ENCODE data around the gene CFDP1.

DNA sequence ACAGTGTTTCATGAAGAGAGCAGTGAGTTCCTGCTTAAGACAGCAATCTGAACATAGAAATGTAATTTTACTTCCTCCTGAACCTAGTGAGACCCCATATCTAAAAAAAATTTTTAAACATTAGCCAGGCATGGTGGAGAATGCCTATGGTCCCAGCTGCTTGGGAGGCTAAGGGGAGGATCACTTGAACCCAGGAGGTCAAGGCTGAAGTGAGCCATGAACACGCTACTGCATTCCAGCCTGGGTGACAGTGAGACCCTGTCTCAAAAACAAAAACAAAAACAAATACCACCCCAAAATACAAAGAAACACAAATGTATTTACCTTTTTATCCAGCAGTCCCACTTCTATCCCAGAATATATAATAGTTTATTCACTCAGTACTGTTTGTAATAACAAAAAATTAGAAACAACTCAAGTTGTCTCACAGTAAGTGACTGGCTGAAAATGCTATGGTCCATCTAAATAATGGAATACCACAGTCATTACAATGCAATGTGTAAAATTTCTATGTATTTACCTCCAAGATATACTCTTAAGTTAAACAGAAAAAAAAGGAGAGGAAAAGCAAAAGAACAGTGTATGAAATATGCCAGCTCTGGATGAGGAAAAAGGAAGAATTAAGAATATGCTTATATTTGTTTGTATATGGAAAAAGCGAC, 16.3 kb downstream of the CFDP1 start:
- TF ChIP-seq, protein P1, sequence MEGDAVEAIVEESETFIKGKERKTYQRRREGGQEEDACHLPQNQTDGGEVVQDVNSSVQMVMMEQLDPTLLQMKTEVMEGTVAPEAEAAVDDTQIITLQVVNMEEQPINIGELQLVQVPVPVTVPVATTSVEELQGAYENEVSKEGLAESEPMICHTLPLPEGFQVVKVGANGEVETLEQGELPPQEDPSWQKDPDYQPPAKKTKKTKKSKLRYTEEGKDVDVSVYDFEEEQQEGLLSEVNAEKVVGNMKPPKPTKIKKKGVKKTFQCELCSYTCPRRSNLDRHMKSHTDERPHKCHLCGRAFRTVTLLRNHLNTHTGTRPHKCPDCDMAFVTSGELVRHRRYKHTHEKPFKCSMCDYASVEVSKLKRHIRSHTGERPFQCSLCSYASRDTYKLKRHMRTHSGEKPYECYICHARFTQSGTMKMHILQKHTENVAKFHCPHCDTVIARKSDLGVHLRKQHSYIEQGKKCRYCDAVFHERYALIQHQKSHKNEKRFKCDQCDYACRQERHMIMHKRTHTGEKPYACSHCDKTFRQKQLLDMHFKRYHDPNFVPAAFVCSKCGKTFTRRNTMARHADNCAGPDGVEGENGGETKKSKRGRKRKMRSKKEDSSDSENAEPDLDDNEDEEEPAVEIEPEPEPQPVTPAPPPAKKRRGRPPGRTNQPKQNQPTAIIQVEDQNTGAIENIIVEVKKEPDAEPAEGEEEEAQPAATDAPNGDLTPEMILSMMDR (conservative IDR thresholded peaks at IDR 0.05; ENCODE audit: low read depth, low read length): no peak
- TF ChIP-seq EZH2 (IDR thresholded peaks at IDR 0.05; ENCODE audit: low read length, unreplicated experiment): no peak

All from PC-3 (cell line).